ENCODE measurements around the gene FSD2.

DNA sequence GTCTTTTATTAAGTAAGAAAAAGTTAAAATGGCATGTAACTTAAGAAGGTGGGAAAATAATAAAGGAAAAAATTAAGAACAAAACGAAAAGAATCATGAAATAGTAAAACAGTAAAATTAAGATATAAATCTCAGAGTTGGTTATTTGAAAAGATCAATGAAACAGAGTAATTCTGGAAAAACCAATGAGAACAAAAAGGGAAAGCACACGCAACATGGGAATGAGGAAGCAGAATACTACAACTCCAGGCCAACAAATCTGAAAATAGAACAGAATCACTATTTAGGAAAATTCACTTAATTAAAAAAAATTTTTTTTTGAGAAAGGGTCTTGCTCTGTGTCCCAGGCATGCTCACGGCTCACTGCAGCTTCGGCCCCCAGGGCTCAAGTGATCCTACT is 34.3 kb upstream of the FSD2 start:
- no peak for TF ChIP-seq SUZ12 (IDR thresholded peaks at IDR 0.05; ENCODE audit: unreplicated experiment)
- TF ChIP-seq, protein P1, sequence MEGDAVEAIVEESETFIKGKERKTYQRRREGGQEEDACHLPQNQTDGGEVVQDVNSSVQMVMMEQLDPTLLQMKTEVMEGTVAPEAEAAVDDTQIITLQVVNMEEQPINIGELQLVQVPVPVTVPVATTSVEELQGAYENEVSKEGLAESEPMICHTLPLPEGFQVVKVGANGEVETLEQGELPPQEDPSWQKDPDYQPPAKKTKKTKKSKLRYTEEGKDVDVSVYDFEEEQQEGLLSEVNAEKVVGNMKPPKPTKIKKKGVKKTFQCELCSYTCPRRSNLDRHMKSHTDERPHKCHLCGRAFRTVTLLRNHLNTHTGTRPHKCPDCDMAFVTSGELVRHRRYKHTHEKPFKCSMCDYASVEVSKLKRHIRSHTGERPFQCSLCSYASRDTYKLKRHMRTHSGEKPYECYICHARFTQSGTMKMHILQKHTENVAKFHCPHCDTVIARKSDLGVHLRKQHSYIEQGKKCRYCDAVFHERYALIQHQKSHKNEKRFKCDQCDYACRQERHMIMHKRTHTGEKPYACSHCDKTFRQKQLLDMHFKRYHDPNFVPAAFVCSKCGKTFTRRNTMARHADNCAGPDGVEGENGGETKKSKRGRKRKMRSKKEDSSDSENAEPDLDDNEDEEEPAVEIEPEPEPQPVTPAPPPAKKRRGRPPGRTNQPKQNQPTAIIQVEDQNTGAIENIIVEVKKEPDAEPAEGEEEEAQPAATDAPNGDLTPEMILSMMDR (IDR thresholded peaks at IDR 0.05 in 2 of 3, conservative IDR thresholded peaks at IDR 0.05 in 1 of 3; ENCODE audit: control insufficient read depth in 2 of 3, extremely low read depth in 1 of 3, insufficient read depth in 1 of 3, low read depth in 3 of 3, low read length in 3 of 3) = no peak
- TF ChIP-seq RBBP5 (conservative IDR thresholded peaks at IDR 0.05) = no peak
- TF ChIP-seq EZH2 (IDR thresholded peaks at IDR 0.05; ENCODE audit: borderline replicate concordance, control insufficient read depth, low read depth, low read length) = no peak
- TF ChIP-seq, protein P2, sequence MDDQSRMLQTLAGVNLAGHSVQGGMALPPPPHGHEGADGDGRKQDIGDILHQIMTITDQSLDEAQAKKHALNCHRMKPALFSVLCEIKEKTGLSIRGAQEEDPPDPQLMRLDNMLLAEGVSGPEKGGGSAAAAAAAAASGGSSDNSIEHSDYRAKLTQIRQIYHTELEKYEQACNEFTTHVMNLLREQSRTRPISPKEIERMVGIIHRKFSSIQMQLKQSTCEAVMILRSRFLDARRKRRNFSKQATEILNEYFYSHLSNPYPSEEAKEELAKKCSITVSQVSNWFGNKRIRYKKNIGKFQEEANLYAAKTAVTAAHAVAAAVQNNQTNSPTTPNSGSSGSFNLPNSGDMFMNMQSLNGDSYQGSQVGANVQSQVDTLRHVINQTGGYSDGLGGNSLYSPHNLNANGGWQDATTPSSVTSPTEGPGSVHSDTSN (IDR thresholded peaks at IDR 0.05; ENCODE audit: insufficient replicate concordance, low read depth, low read length) = no peak
- TF ChIP-seq, protein P3, sequence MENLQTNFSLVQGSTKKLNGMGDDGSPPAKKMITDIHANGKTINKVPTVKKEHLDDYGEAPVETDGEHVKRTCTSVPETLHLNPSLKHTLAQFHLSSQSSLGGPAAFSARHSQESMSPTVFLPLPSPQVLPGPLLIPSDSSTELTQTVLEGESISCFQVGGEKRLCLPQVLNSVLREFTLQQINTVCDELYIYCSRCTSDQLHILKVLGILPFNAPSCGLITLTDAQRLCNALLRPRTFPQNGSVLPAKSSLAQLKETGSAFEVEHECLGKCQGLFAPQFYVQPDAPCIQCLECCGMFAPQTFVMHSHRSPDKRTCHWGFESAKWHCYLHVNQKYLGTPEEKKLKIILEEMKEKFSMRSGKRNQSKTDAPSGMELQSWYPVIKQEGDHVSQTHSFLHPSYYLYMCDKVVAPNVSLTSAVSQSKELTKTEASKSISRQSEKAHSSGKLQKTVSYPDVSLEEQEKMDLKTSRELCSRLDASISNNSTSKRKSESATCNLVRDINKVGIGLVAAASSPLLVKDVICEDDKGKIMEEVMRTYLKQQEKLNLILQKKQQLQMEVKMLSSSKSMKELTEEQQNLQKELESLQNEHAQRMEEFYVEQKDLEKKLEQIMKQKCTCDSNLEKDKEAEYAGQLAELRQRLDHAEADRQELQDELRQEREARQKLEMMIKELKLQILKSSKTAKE (IDR thresholded peaks at IDR 0.05; ENCODE audit: low read depth, poor library complexity, severe bottlenecking) = no peak
- TF ChIP-seq, protein P4, sequence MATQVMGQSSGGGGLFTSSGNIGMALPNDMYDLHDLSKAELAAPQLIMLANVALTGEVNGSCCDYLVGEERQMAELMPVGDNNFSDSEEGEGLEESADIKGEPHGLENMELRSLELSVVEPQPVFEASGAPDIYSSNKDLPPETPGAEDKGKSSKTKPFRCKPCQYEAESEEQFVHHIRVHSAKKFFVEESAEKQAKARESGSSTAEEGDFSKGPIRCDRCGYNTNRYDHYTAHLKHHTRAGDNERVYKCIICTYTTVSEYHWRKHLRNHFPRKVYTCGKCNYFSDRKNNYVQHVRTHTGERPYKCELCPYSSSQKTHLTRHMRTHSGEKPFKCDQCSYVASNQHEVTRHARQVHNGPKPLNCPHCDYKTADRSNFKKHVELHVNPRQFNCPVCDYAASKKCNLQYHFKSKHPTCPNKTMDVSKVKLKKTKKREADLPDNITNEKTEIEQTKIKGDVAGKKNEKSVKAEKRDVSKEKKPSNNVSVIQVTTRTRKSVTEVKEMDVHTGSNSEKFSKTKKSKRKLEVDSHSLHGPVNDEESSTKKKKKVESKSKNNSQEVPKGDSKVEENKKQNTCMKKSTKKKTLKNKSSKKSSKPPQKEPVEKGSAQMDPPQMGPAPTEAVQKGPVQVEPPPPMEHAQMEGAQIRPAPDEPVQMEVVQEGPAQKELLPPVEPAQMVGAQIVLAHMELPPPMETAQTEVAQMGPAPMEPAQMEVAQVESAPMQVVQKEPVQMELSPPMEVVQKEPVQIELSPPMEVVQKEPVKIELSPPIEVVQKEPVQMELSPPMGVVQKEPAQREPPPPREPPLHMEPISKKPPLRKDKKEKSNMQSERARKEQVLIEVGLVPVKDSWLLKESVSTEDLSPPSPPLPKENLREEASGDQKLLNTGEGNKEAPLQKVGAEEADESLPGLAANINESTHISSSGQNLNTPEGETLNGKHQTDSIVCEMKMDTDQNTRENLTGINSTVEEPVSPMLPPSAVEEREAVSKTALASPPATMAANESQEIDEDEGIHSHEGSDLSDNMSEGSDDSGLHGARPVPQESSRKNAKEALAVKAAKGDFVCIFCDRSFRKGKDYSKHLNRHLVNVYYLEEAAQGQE (IDR thresholded peaks at IDR 0.05; ENCODE audit: low read depth, low read length) = no peak
- no peak for TF ChIP-seq POLR2AphosphoS5 (IDR thresholded peaks at IDR 0.05; ENCODE audit: low read length)
- TF ChIP-seq ZNF274 (IDR thresholded peaks at IDR 0.05; ENCODE audit: insufficient read depth, insufficient read length) = no peak
- TF ChIP-seq, protein P5, sequence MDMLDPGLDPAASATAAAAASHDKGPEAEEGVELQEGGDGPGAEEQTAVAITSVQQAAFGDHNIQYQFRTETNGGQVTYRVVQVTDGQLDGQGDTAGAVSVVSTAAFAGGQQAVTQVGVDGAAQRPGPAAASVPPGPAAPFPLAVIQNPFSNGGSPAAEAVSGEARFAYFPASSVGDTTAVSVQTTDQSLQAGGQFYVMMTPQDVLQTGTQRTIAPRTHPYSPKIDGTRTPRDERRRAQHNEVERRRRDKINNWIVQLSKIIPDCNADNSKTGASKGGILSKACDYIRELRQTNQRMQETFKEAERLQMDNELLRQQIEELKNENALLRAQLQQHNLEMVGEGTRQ (IDR thresholded peaks at IDR 0.05; ENCODE audit: borderline replicate concordance, low read depth, low read length) = no peak

Measured in GM12878 (cell line).